A549 treated with DMSO at 1 μM for 4 hours (cell line): ENCODE data around the gene TPCN1. TPM values are rescaled to one million over a fixed set of nuclear protein-coding genes. Genes with fewer than 3 reads are reported as not detected.

Source experiments
- total RNA-seq: library from RNA; stranded (reverse); fragments of 200-300 nt; extraction: Qiagen RNA extraction; gene quantifications from 5 replicates; pipeline ENCODE4 v1.2.3, GENCODE V29; 2022; ENCODE audit warnings: low read depth

The TPCN1 gene
- total RNA-seq: 18.5 to 21.8 TPM (median 20.1 TPM) in 5 replicates

DNA sequence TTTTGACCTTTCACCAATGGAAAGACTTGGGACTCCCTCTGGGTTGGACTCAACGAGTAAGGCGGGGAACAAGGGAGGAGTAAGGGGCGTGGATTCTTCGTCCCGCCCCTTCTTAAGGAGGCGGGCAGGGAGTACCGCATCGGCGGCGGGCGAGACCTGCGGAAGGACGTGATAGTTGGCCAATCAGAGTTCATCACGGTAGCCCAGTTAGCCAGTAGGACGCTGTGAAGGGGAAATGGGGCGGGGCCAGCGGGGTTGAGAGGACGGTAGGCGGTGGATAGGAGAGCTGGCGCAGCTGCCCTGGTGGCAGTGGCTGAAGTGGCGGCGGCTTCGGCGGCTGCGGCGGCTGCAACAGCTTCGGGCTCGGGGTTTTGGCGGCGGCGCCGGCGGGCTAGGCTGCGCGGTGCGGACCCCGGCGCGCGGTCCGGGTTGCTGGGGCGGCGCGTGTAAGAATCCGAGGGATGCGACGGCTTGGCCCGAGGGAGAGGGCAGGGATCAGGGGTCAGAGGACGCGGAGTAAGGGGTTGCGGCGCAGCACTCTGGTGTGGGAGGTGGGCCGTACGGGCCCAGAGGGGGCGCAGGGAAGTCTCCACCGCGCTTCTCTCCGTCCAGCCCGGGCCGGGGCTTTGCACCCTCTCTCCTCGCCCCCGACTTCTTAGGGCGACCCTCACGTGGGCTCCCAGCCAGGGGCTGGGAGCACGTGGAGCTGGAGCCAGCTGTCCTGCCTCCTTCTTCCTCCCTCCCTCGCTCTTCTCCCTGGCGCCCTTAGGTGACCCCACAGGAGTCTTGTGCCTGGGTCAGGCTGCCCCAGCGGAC, at the start of gene TPCN1:
TPCN1 (plus strand) TSS at position 284 of the 816 bp plus-strand sequence. CDS start 5,389 bp downstream, outside the sequence.

DNA sequence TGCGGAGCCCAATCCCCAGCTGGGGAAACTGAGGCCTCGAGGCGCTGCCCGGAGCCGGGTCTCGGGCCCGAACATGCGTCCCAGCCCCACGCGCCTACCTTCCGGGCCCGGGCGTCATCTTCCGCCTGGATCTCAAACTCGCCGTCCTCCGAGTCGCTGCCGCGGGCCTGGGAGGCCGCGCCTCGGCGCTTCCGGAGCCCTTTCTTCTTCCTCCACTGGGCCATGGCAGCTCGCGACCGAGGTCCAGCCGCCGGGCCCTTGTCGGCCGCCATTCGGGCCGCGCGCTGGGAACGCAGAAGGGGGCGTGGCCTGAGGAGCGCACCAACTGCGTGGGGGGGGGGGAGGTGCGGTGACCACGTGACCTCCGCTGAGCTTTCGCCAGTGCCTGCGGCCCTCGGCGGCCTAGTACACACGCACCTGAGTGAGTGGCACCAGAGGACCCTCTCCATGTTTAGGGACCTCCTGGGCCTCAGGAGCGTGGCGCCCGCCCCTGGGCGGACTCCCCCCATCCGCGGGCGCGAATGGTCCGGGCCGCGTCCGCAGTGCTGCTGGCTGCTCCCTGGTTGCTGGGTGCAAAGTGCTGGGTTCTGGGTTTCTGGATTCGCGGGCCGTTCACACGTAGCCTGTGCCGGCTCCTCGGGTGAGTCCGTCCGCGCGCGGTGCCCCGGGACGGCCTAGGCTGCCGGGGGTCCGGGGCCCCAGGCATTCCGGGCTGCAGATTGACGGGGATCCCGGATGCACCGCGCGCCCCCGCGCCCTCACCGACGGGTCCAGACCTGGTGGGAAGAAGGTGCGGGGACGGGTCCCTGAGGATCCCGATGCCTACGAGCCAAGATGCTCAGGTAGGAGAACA, 35.9 kb upstream of the TPCN1 start, which contains the start of the genes DDX54 and RITA1:
DDX54 (minus strand) TSS at position 299 of the 853 bp plus-strand sequence; CDS start at position 272, 27 bp downstream.
RITA1 (plus strand) TSS at position 542 of the 853 bp plus-strand sequence. CDS start 1,026 bp downstream, outside the sequence.

DNA sequence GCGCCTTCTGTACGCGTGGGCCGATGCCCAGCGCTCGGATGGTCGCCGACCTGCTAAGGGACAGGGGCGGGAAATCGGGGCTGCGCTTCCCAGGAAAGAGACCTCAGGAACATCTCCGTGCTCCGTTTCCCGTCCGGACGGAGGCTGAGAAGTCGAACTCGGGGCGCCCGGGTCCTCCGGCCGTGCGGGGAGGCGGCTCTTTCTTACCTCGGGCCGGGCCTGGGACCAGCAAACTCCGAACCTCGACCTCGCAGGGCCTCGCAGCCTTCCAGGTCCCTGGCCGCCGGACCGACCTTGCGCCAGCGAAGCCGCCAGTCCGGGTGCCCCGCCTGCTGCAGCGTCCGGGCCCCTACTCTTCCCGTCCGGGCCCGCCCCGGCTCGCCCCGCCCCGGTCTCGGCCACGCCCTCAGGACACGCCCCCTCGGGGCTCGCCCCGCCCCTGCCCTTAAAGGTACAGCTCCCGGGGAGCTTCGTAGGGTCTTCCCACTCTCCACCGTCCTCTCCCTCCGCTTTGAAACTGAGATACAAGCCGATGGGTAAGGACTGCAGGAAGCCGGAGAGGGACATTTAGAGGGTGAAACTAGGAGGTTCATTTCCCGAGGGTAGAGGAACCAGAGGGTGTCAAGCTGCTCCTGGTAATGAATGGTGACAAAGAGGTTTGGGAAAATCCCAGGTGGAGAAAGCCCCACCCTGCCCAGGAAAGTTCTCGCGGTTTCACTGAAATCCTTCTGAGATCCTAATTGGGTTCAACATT, 113.7 kb downstream of the TPCN1 start, which contains the start of gene SLC8B1:
SLC8B1 (minus strand) TSS at position 324 of the 754 bp plus-strand sequence. CDS start 2,231 bp downstream, outside the sequence.

Other genes with a start within 250 kb of the TPCN1 start
- gene OAS2, start 242.9 kb upstream of the TPCN1 start, total RNA-seq: 0.16 to 0.37 TPM (median 0.27 TPM) in 4 of 5 replicates, not detected in the other
- gene DTX1, start 164.7 kb upstream of the TPCN1 start, total RNA-seq: 0.23 to 0.50 TPM (median 0.34 TPM) in 5 replicates
- gene RASAL1, start 85.7 kb upstream of the TPCN1 start, total RNA-seq: 0.24 to 0.42 TPM (median 0.32 TPM) in 5 replicates
- gene CFAP73, start 71.7 kb upstream of the TPCN1 start, total RNA-seq: 0.14 to 0.20 TPM (median 0.16 TPM) in 4 of 5 replicates, not detected in the other
- 49.9 to 93.4 TPM (median 78.9 TPM) in 5 replicates for gene DDX54, start 36.0 kb upstream of the TPCN1 start, total RNA-seq
- gene RITA1, start 35.7 kb upstream of the TPCN1 start, total RNA-seq: 29.5 to 39.0 TPM (median 35.1 TPM) in 5 replicates
- 7.4 to 9.9 TPM (median 7.9 TPM) in 5 replicates for gene SLC8B1, start 113.6 kb downstream of the TPCN1 start, total RNA-seq
- gene PLBD2, start 137.1 kb downstream of the TPCN1 start, total RNA-seq: 29.7 to 36.3 TPM (median 33.3 TPM) in 5 replicates
- gene SDS, start 182.4 kb downstream of the TPCN1 start, total RNA-seq: 0.13 to 0.86 TPM (median 0.48 TPM) in 5 replicates
- gene SDSL, start 200.9 kb downstream of the TPCN1 start, total RNA-seq: 24.4 to 27.0 TPM (median 25.7 TPM) in 5 replicates